Spleen (tissue), 11 donors: ENCODE results near the gene OR5K2. TPM values are rescaled to one million over a fixed set of nuclear protein-coding genes. Genes with fewer than 3 reads are reported as not detected.

ENCODE experiments used
- DNase-seq: peaks from one replicate; pipeline ENCODE4 v3.0.0-alpha.2; 2020
- H3K27ac ChIP-seq, 8 donors: fragments of 200-600 bp; sonication (generic) in 7 of 8; 1 replicate in 4 of 8; 2 replicates in 4 of 8; pipeline versions ENCODE4 v1.5.0 to v1.8.0; 2016 to 2021; ENCODE audit warnings: inconsistent platforms in 4 of 8, mild to moderate bottlenecking in 4 of 8, moderate library complexity in 1 of 8
- H3K27me3 ChIP-seq, 7 donors: fragments of 200-600 bp; sonication (generic) in 6 of 7; replicated peaks in 1 of 7; 1 replicate in 4 of 7; 2 replicates in 3 of 7; pipeline versions ENCODE4 v1.5.0 to v1.8.0; 2016 to 2021; ENCODE audit warnings: inconsistent platforms in 3 of 7, mild to moderate bottlenecking in 1 of 7
- H3K36me3 ChIP-seq, 6 donors: fragments of 200-600 bp; sonication (generic) in 5 of 6; 1 replicate in 4 of 6; 2 replicates in 2 of 6; pipeline versions ENCODE4 v1.5.0 to v1.8.0; 2016 to 2021; ENCODE audit warnings: inconsistent platforms in 2 of 6
- H3K4me1 ChIP-seq, 6 donors: fragments of 200-600 bp; sonication (generic) in 5 of 6; 1 replicate in 3 of 6; 2 replicates in 3 of 6; pipeline versions ENCODE4 v1.5.0 to v1.8.0; 2016 to 2021; ENCODE audit warnings: inconsistent platforms in 3 of 6
- H3K4me3 ChIP-seq, 8 donors: fragments of 200-600 bp; sonication (generic) in 7 of 8; 1 replicate in 4 of 8; 2 replicates in 4 of 8; pipeline versions ENCODE4 v1.5.0 to v1.8.0; 2016 to 2021; ENCODE audit warnings: inconsistent platforms in 4 of 8, mild to moderate bottlenecking in 4 of 8, moderate library complexity in 2 of 8
- H3K9me3 ChIP-seq, 8 donors: fragments of 200-600 bp; sonication (generic) in 7 of 8; 1 replicate in 4 of 8; 2 replicates in 4 of 8; pipeline versions ENCODE4 v1.5.0 to v1.8.0; 2016 to 2021; ENCODE audit warnings: inconsistent platforms in 4 of 8
- CTCF ChIP-seq, 11 experiments: fragments of 200-600 bp in 7 of 11; fragments of 450-650 bp in 4 of 11; sonication (generic) in 4 of 11; IDR thresholded peaks in 8 of 11; conservative IDR thresholded peaks in 3 of 11; 1 replicate in 7 of 11; 2 replicates in 4 of 11; pipeline versions ENCODE4 v1.4.0 to v1.8.0; 2016 to 2021; ENCODE audit warnings: antibody characterized with exemption in 11 of 11, inconsistent platforms in 4 of 11, mild to moderate bottlenecking in 1 of 11
- POLR2A ChIP-seq, 3 donors: fragments of 450-650 bp; IDR thresholded peaks; one replicate each; pipeline ENCODE4 v1.5.1; 2017; ENCODE audit warnings: antibody characterized with exemption in 3 of 3, mild to moderate bottlenecking in 1 of 3
- POLR2AphosphoS5 ChIP-seq, 3 donors: sonication (generic); formaldehyde crosslinking; IDR thresholded peaks; one replicate each; pipeline ENCODE4 v1.5.1; 2017; ENCODE audit warnings: antibody characterized with exemption in 3 of 3
- WGBS, 5 donors: extraction: QIAGEN DNeasy Blood & Tissue Kit in 3 of 5; methylation state at CpG; one replicate each; pipeline versions ENCODE4 v1.1.5 to v1.1.7; 2013 to 2018; 5-methylcytosine and 5-hydroxymethylcytosine counted together
- intact Hi-C: fragments of 100-400 bp; cut with DNase I; formaldehyde crosslinking; loops from one replicate; pipeline ENCODE4 v1.15.0; 2023; ENCODE audit warnings: low total_unique reads
- polyA plus RNA-seq, 3 donors: library from polyadenylated mRNA; stranded (reverse); fragments of 200-250 nt; gene quantifications; one replicate each; pipeline ENCODE4 v1.2.1, GENCODE V29; 2013
- total RNA-seq, 7 donors: library from RNA; depleted of rRNA in 3 of 7; stranded (reverse); fragments of >200 nt in 3 of 7; fragmentation: NEBNext Ultra II Directional in 4 of 7; extraction: Animal tissue kit (Norgen Biotek cat#: 25700) in 4 of 7; gene quantifications; one replicate each; pipeline versions ENCODE4 v1.1.0 to v1.2.1, GENCODE V29; 2016 to 2021
- donor health status: healthy with polysubstance abuse.
- donor health status: DM: no; HTN: no; CAD: no; lungs with moderate emphysema.
- donor health status: DM: no; HTN: no; CAD: no.
- donor health status: Bipolar disorder and iron deficiency.
- donor health status: healthy.
- donor health status: DM: no; HTN: no; CAD: no.
- donor health status: DM: yes; HTN: yes; CAD: no.

OR5K2 gene
- total and polyA plus RNA-seq, 10 donors, result not detected

- intact Hi-C loops, result no loop called here
Measured at GRCh38 chr3:98482717-98483482, 14.6 kb upstream of the OR5K2 start.

GRCh38 chr3:98483626-98484025 lies 13.9 kb upstream of the OR5K2 start:
- Histone ChIP-seq H3K4me1 (no peaks in the 10 kb centered on the region), H3K9me3 (peaks cover 0 to 66% (median 48%) of the 10 kb centered on the region in 8 donors), H3K36me3 (no peaks in the 10 kb centered on the region), H3K4me3 (no peak overlapping the region), H3K27ac (no peak overlapping the region), H3K27me3 (no peaks in the 10 kb centered on the region)
- 90 to 93% (median 90%) methylated on average over 3 of the region's 3 CpGs for WGBS, 5 donors
- intact Hi-C loops, result no loop called here
- TF ChIP-seq CTCF (IDR thresholded peaks at IDR 0.05 in 8 of 11, conservative IDR thresholded peaks at IDR 0.05 in 3 of 11) (no peak), POLR2AphosphoS5 (IDR thresholded peaks at IDR 0.05) (no peak), POLR2A (IDR thresholded peaks at IDR 0.05) (no peak)
- DNase-seq, result no peak

More at GRCh38 chr3:98482717-98483482, 14.6 kb upstream of the OR5K2 start:
- peaks cover 0 to 66% (median 48%) of the 10 kb centered on the region in 8 donors for H3K9me3 ChIP-seq
- H3K36me3 ChIP-seq, result no peaks in the 10 kb centered on the region
- H3K4me1 ChIP-seq, result no peaks in the 10 kb centered on the region
- H3K4me3 ChIP-seq, result no peak overlapping the region
- H3K27me3 ChIP-seq, result no peaks in the 10 kb centered on the region
- no peak for DNase-seq
- TF ChIP-seq CTCF (IDR thresholded peaks at IDR 0.05 in 8 of 11, conservative IDR thresholded peaks at IDR 0.05 in 3 of 11) (no peak), POLR2AphosphoS5 (IDR thresholded peaks at IDR 0.05) (no peak), POLR2A (IDR thresholded peaks at IDR 0.05) (no peak)
- WGBS, 5 donors, result 60 to 75% (median 71%) methylated on average over 2 to 3 of the region's 3 CpGs
- no peak overlapping the region for H3K27ac ChIP-seq

GRCh38 chr3:98500019-98500418 lies 2.5 kb downstream of the OR5K2 start:
- Histone ChIP-seq H3K27ac (no peak overlapping the region), H3K4me3 (no peak overlapping the region), H3K9me3 (no peaks in the 10 kb centered on the region), H3K27me3 (no peaks in the 10 kb centered on the region), H3K4me1 (no peaks in the 10 kb centered on the region), H3K36me3 (no peaks in the 10 kb centered on the region)
- WGBS, 5 donors, result 82 to 92% (median 91%) methylated on average over 4 of the region's 4 CpGs
- no peak for DNase-seq
- intact Hi-C loops, result no loop called here
- TF ChIP-seq POLR2A (IDR thresholded peaks at IDR 0.05) (no peak), POLR2AphosphoS5 (IDR thresholded peaks at IDR 0.05) (no peak), CTCF (IDR thresholded peaks at IDR 0.05 in 8 of 11, conservative IDR thresholded peaks at IDR 0.05 in 3 of 11) (no peak)

- H3K36me3 ChIP-seq, result peaks cover 0 to under 1% (median 0%) of the 10 kb centered on the region in 6 donors
- 84 to 91% (median 89%) methylated on average over 4 of the region's 4 CpGs for WGBS, 5 donors
- intact Hi-C loops, result no loop called here
Measured at GRCh38 chr3:98501270-98501669, 3.8 kb downstream of the OR5K2 start.

More at GRCh38 chr3:98501270-98501669, 3.8 kb downstream of the OR5K2 start:
- Histone ChIP-seq H3K9me3 (no peaks in the 10 kb centered on the region), H3K4me3 (no peak overlapping the region), H3K27ac (no peak overlapping the region), H3K4me1 (no peaks in the 10 kb centered on the region), H3K27me3 (no peaks in the 10 kb centered on the region)
- TF ChIP-seq POLR2A (IDR thresholded peaks at IDR 0.05), result no peak
- DNase-seq, result no peak
